ENCODE data around the gene UBE2O. TPM values are rescaled to one million over a fixed set of nuclear protein-coding genes. Genes with fewer than 3 reads are reported as not detected.

The UBE2O gene
- total RNA-seq, 6 experiments from 2014 or later, result 24.3 to 26.0 (median 24.5) TPM

DNA sequence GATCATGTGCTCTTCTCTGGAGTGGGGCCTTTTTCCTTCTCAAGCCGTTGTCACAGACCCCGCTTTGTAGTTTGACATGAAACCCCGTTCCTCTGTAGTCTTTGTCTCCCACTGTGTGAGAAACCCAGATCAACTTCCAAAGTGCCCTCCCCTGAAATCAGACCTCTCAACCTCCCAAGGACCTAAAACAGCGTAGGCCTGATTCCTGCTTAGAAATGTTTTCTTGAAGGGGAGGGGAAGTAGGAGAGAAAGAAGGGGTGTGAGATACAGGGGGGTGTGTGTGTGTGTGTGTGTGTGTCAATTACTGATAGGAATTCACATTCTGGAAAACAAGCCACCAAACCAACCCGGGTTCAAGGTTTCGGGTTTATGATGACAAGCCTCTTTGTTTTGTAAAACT lies 1.4 kb downstream of the UBE2O start:
- Mint-ChIP-seq H3K27me3 (ENCODE audit: insufficient read depth) (no peaks in the 10 kb centered on the region; the same call in 1 of the 2 replicates), H3K27ac (peak overlapping the region; percentile 18), H3K4me1 (ENCODE audit: low read depth) (peaks cover 50% of the 10 kb centered on the region), H3K9me3 (no peaks in the 10 kb centered on the region), H3K4me3 (peak overlapping the region; percentile 96), H3K36me3 (ENCODE audit: low read depth) (no peaks in the 10 kb centered on the region)
- TF ChIP-seq, protein P1, sequence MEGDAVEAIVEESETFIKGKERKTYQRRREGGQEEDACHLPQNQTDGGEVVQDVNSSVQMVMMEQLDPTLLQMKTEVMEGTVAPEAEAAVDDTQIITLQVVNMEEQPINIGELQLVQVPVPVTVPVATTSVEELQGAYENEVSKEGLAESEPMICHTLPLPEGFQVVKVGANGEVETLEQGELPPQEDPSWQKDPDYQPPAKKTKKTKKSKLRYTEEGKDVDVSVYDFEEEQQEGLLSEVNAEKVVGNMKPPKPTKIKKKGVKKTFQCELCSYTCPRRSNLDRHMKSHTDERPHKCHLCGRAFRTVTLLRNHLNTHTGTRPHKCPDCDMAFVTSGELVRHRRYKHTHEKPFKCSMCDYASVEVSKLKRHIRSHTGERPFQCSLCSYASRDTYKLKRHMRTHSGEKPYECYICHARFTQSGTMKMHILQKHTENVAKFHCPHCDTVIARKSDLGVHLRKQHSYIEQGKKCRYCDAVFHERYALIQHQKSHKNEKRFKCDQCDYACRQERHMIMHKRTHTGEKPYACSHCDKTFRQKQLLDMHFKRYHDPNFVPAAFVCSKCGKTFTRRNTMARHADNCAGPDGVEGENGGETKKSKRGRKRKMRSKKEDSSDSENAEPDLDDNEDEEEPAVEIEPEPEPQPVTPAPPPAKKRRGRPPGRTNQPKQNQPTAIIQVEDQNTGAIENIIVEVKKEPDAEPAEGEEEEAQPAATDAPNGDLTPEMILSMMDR (IDR thresholded peaks at IDR 0.05), result no peak
- no peak for DNase-seq

DNA sequence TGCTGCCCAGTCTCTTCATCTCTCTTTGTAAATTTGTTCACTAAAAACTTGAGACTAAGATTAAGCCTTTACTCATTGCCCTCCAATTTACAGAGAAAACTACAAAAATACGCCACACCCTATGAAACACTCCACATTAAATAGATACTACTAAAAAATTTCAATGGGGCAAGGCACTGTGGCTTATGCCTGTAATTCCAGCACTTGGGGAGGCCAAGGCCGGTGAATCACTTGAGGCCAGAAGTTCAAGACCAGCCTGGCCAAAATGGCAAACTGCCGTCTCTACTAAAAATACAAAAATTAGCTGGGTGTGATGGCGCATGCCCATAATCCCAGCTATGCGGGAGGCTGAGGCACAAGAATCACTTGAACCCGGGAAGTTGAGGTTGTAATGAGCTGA lies 3.8 kb downstream of the UBE2O start:
- Mint-ChIP-seq H3K36me3 (ENCODE audit: low read depth) (no peaks in the 10 kb centered on the region), H3K27me3 (ENCODE audit: insufficient read depth) (no peaks in the 10 kb centered on the region; the same call in none of the 2 replicates), H3K9me3 (no peaks in the 10 kb centered on the region), H3K4me3 (peak overlapping the region; percentile 4; the same call in 1 of the 2 replicates), H3K27ac (peak overlapping the region; percentile 96), H3K4me1 (ENCODE audit: low read depth) (peaks cover 73% of the 10 kb centered on the region)
- no peak for DNase-seq
- TF ChIP-seq, protein P1 (IDR thresholded peaks at IDR 0.05), result no peak

DNA sequence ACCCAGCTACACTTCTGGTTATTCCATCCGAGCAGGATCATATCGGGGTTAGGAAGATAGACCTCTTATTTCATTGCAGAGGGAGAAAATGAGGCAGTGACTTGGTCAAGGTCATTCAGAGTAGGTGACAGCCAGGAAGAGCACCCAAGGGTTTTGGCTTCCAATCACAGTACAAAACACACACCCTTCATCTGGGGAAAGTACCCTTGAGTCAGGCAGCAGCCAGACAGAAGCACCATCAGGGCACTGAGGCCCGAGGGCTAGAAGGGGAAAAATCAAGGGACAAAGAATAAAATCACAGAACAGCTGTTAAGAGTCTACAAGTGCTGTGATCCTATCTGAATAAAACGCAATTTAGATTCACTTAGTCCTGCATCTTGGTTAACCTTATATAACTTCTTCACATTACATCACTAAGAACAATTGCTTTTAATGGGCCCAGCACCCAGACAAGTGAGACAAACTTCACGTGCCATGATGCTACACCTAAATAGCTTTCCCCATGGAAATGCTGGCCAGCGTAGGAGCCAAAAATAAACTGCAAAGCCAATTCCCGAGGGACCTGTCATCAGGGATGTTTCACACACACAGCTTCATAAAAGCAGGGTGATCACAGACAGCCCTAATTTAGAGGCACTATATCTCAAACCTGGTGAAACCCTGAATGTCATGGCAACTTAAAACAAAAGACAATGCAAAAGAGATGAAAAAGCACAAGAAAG lies 4.9 kb downstream of the UBE2O start:
- Mint-ChIP-seq H3K27ac (peak overlapping the region; percentile 96), H3K4me1 (ENCODE audit: low read depth) (peaks cover 84% of the 10 kb centered on the region), H3K27me3 (ENCODE audit: insufficient read depth) (no peaks in the 10 kb centered on the region; the same call in none of the 2 replicates), H3K9me3 (no peaks in the 10 kb centered on the region), H3K4me3 (peak overlapping the region; percentile 92; the same call in 1 of the 2 replicates), H3K36me3 (ENCODE audit: low read depth) (no peaks in the 10 kb centered on the region)
- peak; percentile 60 for DNase-seq
- TF ChIP-seq, protein P1 (IDR thresholded peaks at IDR 0.05), result no peak

DNA sequence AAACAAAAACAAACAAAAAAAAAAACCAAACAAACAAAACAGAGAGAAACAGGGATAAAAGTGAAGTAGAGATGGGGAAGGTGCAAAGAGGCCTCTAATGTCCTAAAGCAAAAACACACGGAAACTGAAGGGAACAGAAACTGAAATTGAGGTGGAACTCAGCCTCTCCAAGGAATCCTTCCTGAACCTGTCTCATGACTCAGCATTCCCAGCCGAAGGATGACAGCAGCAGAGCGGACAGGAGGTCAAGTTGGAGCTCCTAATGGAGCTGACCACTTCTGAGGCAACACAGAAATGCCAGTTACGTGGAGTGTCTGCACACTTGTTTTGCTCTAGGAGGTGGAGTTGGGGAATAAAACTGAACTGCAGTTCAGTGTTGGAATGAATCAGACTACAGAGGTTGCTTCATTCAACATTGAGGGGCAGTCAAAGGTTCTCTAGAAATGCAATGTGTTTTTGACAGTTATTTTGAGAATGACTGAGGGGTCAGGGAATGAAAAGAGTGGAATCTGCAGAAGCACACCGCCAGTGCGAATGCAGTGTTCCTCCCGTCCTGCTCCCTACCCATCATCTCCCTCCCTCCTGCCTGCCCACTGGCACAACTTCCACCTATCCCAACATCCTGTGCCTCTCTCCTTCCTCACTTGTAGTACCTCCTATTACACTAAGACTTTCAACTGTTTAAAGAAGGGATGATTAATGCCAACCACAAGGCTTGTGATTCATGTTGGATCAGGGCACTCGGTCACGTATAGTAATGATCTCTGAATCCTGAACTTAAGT lies 6.3 kb downstream of the UBE2O start:
- peak overlapping the region; percentile 92 for H3K4me3 Mint-ChIP-seq
- peaks cover 2% of the 10 kb centered on the region for H3K27me3 Mint-ChIP-seq (ENCODE audit: insufficient read depth)
- H3K9me3 Mint-ChIP-seq, result no peaks in the 10 kb centered on the region
- H3K27ac Mint-ChIP-seq, result peak overlapping the region; percentile 96
- TF ChIP-seq, protein P1 (IDR thresholded peaks at IDR 0.05), result no peak
- peak; percentile 90 for DNase-seq
- H3K36me3 Mint-ChIP-seq (ENCODE audit: low read depth), result no peaks in the 10 kb centered on the region; the same call in 1 of the 2 replicates
- peaks cover 94% of the 10 kb centered on the region for H3K4me1 Mint-ChIP-seq (ENCODE audit: low read depth)

DNA sequence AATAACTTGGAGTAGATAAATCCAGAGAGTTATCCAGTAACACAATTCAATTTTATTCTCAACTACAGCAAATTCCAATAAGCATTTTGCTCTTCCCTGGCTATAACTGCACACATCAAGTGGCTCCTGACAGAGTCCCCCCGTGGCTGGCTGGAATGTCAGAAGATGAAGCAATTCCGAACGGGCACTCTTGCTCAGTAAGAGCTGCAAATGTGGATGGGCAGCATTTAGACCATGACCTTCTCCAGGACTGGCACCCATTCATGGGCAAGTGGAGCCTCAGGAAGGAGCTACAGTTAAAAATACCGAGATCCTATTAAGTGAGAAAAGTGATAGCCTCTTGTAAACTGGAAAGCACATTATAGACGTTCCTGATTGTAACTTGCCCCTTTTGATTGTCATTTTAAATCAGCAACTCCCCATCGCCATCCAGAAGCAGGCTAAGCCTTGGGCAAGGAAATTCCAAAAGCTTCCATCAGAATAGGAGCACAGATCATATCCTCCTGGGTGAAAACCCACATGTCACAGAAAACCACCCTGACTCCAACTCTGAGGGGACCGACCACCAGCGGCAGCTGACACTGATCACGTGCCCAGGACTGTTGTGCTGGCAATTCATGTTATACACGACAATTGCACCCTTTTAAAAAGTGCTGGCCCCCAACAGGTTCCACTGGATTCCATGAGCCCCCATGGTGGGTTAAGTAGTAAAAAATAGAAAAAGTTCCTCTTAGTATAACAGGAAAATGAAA lies 7.1 kb downstream of the UBE2O start:
- no peaks in the 10 kb centered on the region for H3K9me3 Mint-ChIP-seq
- H3K4me1 Mint-ChIP-seq (ENCODE audit: low read depth), result peaks cover 86% of the 10 kb centered on the region
- peak overlapping the region; percentile 92 for H3K4me3 Mint-ChIP-seq
- TF ChIP-seq, protein P1 (IDR thresholded peaks at IDR 0.05), result no peak
- H3K27ac Mint-ChIP-seq, result peak overlapping the region; percentile 96
- no peaks in the 10 kb centered on the region; the same call in 1 of the 2 replicates for H3K36me3 Mint-ChIP-seq (ENCODE audit: low read depth)
- peaks cover 2% of the 10 kb centered on the region for H3K27me3 Mint-ChIP-seq (ENCODE audit: insufficient read depth)
- no peak for DNase-seq
